Measurements from ENCODE around the gene NBEAL1. TPM values are rescaled to one million over a fixed set of nuclear protein-coding genes. Genes with fewer than 3 reads are reported as not detected.
A peak's percentile ranks its signal among the peaks of the same experiment; 100 is the strongest.

The NBEAL1 gene
- total RNA-seq, 1 experiment from 2014 or later = 17.0 TPM

DNA sequence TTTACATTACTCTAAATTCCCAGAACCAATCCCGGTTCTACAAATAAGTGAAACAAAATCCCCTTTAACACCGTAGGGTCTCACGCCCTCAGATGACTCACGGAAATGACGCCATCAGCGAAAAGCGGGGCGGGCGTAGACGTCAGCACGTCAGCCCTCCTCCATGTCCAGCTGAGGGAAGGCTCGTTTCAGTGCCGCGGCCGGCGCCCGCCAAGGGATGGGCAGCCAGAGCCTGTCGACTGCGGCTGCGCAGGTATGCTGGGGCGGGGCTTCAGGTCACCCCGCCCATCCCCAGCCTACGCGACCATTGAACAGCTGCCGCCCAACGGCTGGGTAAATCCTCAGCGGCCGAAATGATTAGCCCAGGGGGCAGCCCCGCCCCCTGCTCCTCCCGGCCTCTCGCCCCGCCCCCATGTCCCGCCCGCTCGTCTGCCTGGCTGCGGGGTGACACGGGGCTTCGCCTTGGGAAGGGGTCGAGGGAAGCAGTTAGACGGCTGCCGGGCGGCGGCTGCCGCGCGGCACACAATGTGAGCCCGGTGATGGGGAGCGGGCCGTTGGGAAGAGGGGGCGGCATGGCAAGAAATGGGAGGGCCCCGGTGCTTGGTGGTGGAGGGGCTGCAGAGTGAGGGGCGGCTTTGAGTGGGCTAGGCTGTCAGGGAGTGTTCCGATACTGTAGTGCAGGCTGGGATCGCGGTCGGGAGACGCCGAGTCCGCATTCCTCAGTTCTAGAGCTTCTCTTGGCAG, at the start of gene NBEAL1 (continued):
- TF ChIP-seq, protein P1, sequence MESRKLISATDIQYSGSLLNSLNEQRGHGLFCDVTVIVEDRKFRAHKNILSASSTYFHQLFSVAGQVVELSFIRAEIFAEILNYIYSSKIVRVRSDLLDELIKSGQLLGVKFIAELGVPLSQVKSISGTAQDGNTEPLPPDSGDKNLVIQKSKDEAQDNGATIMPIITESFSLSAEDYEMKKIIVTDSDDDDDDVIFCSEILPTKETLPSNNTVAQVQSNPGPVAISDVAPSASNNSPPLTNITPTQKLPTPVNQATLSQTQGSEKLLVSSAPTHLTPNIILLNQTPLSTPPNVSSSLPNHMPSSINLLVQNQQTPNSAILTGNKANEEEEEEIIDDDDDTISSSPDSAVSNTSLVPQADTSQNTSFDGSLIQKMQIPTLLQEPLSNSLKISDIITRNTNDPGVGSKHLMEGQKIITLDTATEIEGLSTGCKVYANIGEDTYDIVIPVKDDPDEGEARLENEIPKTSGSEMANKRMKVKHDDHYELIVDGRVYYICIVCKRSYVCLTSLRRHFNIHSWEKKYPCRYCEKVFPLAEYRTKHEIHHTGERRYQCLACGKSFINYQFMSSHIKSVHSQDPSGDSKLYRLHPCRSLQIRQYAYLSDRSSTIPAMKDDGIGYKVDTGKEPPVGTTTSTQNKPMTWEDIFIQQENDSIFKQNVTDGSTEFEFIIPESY (IDR thresholded peaks at IDR 0.05; ENCODE audit: extremely low read depth, insufficient replicate concordance, low read length) = peak; percentile 22
- TF ChIP-seq, protein P2, sequence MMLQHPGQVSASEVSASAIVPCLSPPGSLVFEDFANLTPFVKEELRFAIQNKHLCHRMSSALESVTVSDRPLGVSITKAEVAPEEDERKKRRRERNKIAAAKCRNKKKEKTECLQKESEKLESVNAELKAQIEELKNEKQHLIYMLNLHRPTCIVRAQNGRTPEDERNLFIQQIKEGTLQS (IDR thresholded peaks at IDR 0.05) = no peak
- TF ChIP-seq SRF (IDR thresholded peaks at IDR 0.05; ENCODE audit: low read depth) = peak; percentile 21; the same call in 1 of the 2 replicates

DNA sequence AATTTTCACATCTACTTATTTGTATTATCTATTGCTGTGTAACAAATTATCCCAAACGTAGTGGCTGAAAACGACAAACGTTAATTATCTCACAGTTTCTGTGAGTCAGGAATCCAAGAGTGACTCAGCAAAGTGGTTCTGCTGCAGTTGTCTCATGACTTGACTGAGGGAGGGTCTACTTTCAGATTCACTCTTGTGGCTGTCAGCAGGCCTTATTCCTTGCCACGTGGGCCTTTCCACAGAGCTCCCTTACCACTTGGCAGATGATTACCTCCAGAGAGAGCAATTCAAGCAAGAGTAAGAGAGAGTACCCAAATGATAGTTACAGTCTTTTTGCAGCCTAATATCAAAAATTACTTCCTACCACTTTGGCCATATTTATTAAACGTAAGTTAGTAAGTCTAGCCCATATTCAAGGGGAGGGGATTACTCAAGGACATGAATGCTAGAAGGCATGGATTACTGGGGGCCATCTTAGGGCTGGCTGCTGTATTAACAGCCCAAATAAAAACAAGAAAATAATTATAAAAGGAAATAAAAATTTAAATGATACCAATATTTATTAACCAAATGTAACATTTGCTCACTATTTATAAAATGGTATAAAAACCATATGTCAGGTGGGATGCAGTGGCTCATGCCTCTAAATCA, 48.7 kb upstream of the NBEAL1 start:
- Histone ChIP-seq H3K9me2 (ENCODE audit: insufficient read depth) (no peaks in the 10 kb centered on the region), H3K4me2 (ENCODE audit: low read length) (peak overlapping the region; percentile 66), H3K27ac (ENCODE audit: low read depth, low read length) (no peak overlapping the region), H3K27me3 (ENCODE audit: insufficient read depth, low read length) (no peaks in the 10 kb centered on the region), H4K20me1 (ENCODE audit: insufficient read depth) (no peaks in the 10 kb centered on the region), H3K4me3 (replicated peaks in 1 of 2; ENCODE audit: low read depth in 1 of 2, low read length in 2 of 2) (peak overlapping the region in 1 of 2 experiments; percentile 21; a peak in 1 of 4 replicates), H3K9ac (ENCODE audit: low read length) (no peak overlapping the region), H2AFZ (ENCODE audit: low read depth, low read length, poor library complexity, severe bottlenecking) (peak overlapping the region; percentile 93), H3K4me1 (ENCODE audit: control insufficient read depth in 1 of 2, insufficient read depth in 2 of 2, low read length in 2 of 2) (peaks cover 3 to 13% of the 10 kb centered on the region in 2 experiments; a peak in 3 of 4 replicates), H3K9me3 (ENCODE audit: control insufficient read depth in 1 of 2, insufficient read depth in 1 of 2, low read depth in 1 of 2, low read length in 2 of 2) (no peaks in the 10 kb centered on the region), H3K36me3 (ENCODE audit: control insufficient read depth in 1 of 2, insufficient read depth in 2 of 2, low read length in 2 of 2) (no peaks in the 10 kb centered on the region), H3K79me2 (ENCODE audit: insufficient read depth, low read length) (no peaks in the 10 kb centered on the region)
- BruUV-seq (replicated peaks) = no TSS peak
- ATAC-seq (peak; percentile 68), DNase-seq (ENCODE audit: low read depth, low spot score) (peak; percentile 6)
- TF ChIP-seq ZFX (IDR thresholded peaks at IDR 0.05) (no peak), FOSL1 (IDR thresholded peaks at IDR 0.05; ENCODE audit: low read depth) (peak; percentile 45; the same call in 1 of the 2 replicates), EGR1 (IDR thresholded peaks at IDR 0.05; ENCODE audit: low read depth) (no peak), SIN3A (IDR thresholded peaks at IDR 0.05; ENCODE audit: low read depth) (no peak), RAD21 (IDR thresholded peaks at IDR 0.05; ENCODE audit: low read depth) (no peak), JUND (IDR thresholded peaks at IDR 0.05) (0 out of 2 replicates have a peak, but pooled peaks have one; percentile 21)
- TF ChIP-seq, protein P3, sequence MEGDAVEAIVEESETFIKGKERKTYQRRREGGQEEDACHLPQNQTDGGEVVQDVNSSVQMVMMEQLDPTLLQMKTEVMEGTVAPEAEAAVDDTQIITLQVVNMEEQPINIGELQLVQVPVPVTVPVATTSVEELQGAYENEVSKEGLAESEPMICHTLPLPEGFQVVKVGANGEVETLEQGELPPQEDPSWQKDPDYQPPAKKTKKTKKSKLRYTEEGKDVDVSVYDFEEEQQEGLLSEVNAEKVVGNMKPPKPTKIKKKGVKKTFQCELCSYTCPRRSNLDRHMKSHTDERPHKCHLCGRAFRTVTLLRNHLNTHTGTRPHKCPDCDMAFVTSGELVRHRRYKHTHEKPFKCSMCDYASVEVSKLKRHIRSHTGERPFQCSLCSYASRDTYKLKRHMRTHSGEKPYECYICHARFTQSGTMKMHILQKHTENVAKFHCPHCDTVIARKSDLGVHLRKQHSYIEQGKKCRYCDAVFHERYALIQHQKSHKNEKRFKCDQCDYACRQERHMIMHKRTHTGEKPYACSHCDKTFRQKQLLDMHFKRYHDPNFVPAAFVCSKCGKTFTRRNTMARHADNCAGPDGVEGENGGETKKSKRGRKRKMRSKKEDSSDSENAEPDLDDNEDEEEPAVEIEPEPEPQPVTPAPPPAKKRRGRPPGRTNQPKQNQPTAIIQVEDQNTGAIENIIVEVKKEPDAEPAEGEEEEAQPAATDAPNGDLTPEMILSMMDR (IDR thresholded peaks at IDR 0.05 in 2 of 3, conservative IDR thresholded peaks at IDR 0.05 in 1 of 3; ENCODE audit: borderline replicate concordance in 1 of 3, insufficient read depth in 1 of 3, low read depth in 2 of 3, low read length in 2 of 3) = no peak
- TF ChIP-seq, protein P4, sequence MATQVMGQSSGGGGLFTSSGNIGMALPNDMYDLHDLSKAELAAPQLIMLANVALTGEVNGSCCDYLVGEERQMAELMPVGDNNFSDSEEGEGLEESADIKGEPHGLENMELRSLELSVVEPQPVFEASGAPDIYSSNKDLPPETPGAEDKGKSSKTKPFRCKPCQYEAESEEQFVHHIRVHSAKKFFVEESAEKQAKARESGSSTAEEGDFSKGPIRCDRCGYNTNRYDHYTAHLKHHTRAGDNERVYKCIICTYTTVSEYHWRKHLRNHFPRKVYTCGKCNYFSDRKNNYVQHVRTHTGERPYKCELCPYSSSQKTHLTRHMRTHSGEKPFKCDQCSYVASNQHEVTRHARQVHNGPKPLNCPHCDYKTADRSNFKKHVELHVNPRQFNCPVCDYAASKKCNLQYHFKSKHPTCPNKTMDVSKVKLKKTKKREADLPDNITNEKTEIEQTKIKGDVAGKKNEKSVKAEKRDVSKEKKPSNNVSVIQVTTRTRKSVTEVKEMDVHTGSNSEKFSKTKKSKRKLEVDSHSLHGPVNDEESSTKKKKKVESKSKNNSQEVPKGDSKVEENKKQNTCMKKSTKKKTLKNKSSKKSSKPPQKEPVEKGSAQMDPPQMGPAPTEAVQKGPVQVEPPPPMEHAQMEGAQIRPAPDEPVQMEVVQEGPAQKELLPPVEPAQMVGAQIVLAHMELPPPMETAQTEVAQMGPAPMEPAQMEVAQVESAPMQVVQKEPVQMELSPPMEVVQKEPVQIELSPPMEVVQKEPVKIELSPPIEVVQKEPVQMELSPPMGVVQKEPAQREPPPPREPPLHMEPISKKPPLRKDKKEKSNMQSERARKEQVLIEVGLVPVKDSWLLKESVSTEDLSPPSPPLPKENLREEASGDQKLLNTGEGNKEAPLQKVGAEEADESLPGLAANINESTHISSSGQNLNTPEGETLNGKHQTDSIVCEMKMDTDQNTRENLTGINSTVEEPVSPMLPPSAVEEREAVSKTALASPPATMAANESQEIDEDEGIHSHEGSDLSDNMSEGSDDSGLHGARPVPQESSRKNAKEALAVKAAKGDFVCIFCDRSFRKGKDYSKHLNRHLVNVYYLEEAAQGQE (IDR thresholded peaks at IDR 0.05; ENCODE audit: low read depth) = no peak
- TF ChIP-seq, protein P5, sequence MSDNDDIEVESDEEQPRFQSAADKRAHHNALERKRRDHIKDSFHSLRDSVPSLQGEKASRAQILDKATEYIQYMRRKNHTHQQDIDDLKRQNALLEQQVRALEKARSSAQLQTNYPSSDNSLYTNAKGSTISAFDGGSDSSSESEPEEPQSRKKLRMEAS (IDR thresholded peaks at IDR 0.05) = peak; percentile 58; the same call in 1 of the 2 replicates
- TF ChIP-seq, protein P1 (IDR thresholded peaks at IDR 0.05; ENCODE audit: extremely low read depth, insufficient replicate concordance, low read length) = no peak
- CTCF ChIA-PET = no interaction called here
- RAD21 ChIA-PET (ENCODE audit: low non-redundant PET in 1 of 2, low total read pairs in 2 of 2, uncharacterized antibody in 2 of 2, unreplicated experiment in 2 of 2) = no interaction called here
- intact Hi-C loops (cut with micrococcal nuclease) = no loop called here
- POLR2A ChIA-PET = no interaction called here

Measured in HCT116 (cell line).